Measurements from ENCODE around the gene GABRP.

Gene GABRP

DNA sequence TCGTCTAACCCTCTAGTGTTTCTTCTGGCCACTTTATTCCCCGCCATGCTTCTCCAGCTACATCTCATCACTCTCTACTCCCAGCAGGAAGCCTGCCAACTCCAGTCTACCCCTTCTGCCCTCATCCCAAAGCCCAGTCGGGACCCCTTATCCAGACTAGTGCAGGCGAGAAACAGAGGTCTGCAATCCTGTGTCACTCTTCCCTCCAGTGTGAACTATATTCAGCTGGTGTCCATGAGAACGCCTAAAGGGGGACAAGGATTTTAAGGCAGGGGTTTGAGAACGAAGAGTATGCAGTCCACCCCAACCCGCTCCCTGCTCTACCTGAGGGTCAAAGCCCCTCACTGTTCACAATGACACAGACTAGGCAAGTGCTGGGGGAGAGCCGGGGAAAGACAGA is 41.7 kb upstream of the GABRP start:
- peaks cover 3% of the 10 kb centered on the region; the same call in 1 of the 2 replicates for H3K27me3 ChIP-seq (ENCODE audit: control insufficient read depth, low read length)
- H3K9me2 ChIP-seq (replicated peaks; ENCODE audit: control insufficient read depth, low read length) = no peaks in the 10 kb centered on the region
- no peaks in the 10 kb centered on the region for H3K36me3 ChIP-seq (ENCODE audit: control insufficient read depth, low read length)
- H3K79me2 ChIP-seq (ENCODE audit: control insufficient read depth, low read length) = no peaks in the 10 kb centered on the region
- no peaks in the 10 kb centered on the region for H3K9me3 ChIP-seq (ENCODE audit: control insufficient read depth, insufficient read depth, low read length)
- no peak overlapping the region for H3K27ac ChIP-seq (ENCODE audit: low read depth, low read length)
- TF ChIP-seq EZH2phosphoT487 (IDR thresholded peaks at IDR 0.05; ENCODE audit: borderline replicate concordance, low read length) = no peak
- TF ChIP-seq, protein P1, sequence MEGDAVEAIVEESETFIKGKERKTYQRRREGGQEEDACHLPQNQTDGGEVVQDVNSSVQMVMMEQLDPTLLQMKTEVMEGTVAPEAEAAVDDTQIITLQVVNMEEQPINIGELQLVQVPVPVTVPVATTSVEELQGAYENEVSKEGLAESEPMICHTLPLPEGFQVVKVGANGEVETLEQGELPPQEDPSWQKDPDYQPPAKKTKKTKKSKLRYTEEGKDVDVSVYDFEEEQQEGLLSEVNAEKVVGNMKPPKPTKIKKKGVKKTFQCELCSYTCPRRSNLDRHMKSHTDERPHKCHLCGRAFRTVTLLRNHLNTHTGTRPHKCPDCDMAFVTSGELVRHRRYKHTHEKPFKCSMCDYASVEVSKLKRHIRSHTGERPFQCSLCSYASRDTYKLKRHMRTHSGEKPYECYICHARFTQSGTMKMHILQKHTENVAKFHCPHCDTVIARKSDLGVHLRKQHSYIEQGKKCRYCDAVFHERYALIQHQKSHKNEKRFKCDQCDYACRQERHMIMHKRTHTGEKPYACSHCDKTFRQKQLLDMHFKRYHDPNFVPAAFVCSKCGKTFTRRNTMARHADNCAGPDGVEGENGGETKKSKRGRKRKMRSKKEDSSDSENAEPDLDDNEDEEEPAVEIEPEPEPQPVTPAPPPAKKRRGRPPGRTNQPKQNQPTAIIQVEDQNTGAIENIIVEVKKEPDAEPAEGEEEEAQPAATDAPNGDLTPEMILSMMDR (IDR thresholded peaks at IDR 0.05; ENCODE audit: low read depth, low read length, poor library complexity, severe bottlenecking) = no peak
- H4K20me1 ChIP-seq (ENCODE audit: control insufficient read depth, insufficient read depth, low read depth, low read length) = no peaks in the 10 kb centered on the region
- no peak overlapping the region for H3K4me3 ChIP-seq (ENCODE audit: low read length)
- H3F3A ChIP-seq (ENCODE audit: control insufficient read depth, insufficient read depth) = no peaks in the 10 kb centered on the region
- H3K4me1 ChIP-seq (ENCODE audit: control insufficient read depth, low read length) = no peaks in the 10 kb centered on the region
- no peak overlapping the region for H3K4me2 ChIP-seq (ENCODE audit: low read length)

DNA sequence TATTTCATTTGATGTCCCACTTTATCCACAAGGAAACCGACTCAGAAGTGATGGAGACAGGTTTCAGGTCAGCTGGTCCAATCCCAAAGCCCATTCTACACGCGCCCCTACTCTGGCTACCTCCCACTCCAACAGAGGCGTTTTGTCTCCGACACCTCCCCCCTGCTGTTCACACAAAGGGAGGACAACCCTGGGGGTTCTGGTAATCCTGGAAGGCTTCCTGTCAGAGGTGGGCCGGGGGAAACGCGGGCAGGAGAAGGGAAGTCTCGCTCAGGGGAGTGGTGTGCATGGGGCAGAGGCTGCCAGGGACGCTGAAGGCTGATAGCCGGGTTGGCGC is 39.7 kb upstream of the GABRP start:
- Histone ChIP-seq H3K4me1 (ENCODE audit: control insufficient read depth, low read length) (no peaks in the 10 kb centered on the region), H3F3A (ENCODE audit: control insufficient read depth, insufficient read depth) (no peaks in the 10 kb centered on the region), H4K20me1 (ENCODE audit: control insufficient read depth, insufficient read depth, low read depth, low read length) (no peaks in the 10 kb centered on the region), H3K4me2 (ENCODE audit: low read length) (no peak overlapping the region), H3K9me3 (ENCODE audit: control insufficient read depth, insufficient read depth, low read length) (no peaks in the 10 kb centered on the region), H3K79me2 (ENCODE audit: control insufficient read depth, low read length) (no peaks in the 10 kb centered on the region), H3K4me3 (ENCODE audit: low read length) (no peak overlapping the region), H3K36me3 (ENCODE audit: control insufficient read depth, low read length) (no peaks in the 10 kb centered on the region), H3K9me2 (replicated peaks; ENCODE audit: control insufficient read depth, low read length) (no peaks in the 10 kb centered on the region), H3K27me3 (ENCODE audit: control insufficient read depth, low read length) (peaks cover 3% of the 10 kb centered on the region; the same call in 1 of the 2 replicates), H3K27ac (ENCODE audit: low read depth, low read length) (no peak overlapping the region)
- TF ChIP-seq EZH2phosphoT487 (IDR thresholded peaks at IDR 0.05; ENCODE audit: borderline replicate concordance, low read length) = no peak
- TF ChIP-seq, protein P1 (IDR thresholded peaks at IDR 0.05; ENCODE audit: low read depth, low read length, poor library complexity, severe bottlenecking) = no peak

DNA sequence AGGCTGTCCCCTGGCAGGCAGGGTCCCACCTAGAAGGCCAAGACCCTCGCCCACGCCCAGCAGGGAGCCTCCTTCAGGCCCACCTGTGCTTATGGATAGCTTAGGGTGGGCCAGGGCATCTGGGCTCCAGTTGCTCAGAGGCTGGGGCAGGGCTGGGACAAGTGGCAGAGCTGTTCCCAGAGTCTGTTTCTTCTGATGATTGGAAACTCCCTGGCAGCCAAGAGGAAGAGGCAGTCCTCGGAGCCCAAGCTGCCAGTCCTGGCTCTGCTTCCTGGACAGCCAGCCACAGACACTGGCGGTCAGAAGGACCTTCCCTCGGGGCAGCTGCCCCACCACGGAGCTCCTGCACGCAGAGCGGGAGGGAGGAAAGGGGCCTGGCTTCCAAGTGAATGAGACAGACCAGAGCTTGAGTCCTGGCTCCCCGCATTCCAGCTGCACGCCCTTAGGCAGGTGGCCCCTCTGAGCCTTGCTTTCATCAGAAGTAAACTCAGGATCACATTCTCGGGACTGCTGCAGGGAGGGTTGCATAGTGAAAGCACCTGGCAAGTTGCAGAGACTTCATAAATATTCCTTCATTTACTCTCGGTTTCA is 37.9 kb upstream of the GABRP start:
- H3K4me3 ChIP-seq (ENCODE audit: low read length) = no peak overlapping the region
- no peaks in the 10 kb centered on the region for H3K36me3 ChIP-seq (ENCODE audit: control insufficient read depth, low read length)
- no peaks in the 10 kb centered on the region for H3K9me3 ChIP-seq (ENCODE audit: control insufficient read depth, insufficient read depth, low read length)
- no peaks in the 10 kb centered on the region for H3K79me2 ChIP-seq (ENCODE audit: control insufficient read depth, low read length)
- H3K9me2 ChIP-seq (replicated peaks; ENCODE audit: control insufficient read depth, low read length) = no peaks in the 10 kb centered on the region
- no peak overlapping the region for H3K4me2 ChIP-seq (ENCODE audit: low read length)
- no peak for TF ChIP-seq EZH2phosphoT487 (IDR thresholded peaks at IDR 0.05; ENCODE audit: borderline replicate concordance, low read length)
- TF ChIP-seq, protein P1 (IDR thresholded peaks at IDR 0.05; ENCODE audit: low read depth, low read length, poor library complexity, severe bottlenecking) = no peak
- H3K4me1 ChIP-seq (ENCODE audit: control insufficient read depth, low read length) = no peaks in the 10 kb centered on the region
- H3K27me3 ChIP-seq (ENCODE audit: control insufficient read depth, low read length) = peaks cover 3% of the 10 kb centered on the region; the same call in 1 of the 2 replicates
- no peaks in the 10 kb centered on the region for H3F3A ChIP-seq (ENCODE audit: control insufficient read depth, insufficient read depth)
- H3K27ac ChIP-seq (ENCODE audit: low read depth, low read length) = no peak overlapping the region
- H4K20me1 ChIP-seq (ENCODE audit: control insufficient read depth, insufficient read depth, low read depth, low read length) = no peaks in the 10 kb centered on the region

All from DOHH2 (cell line).